ENCODE measurements around the gene TRABD2A. TPM values are rescaled to one million over a fixed set of nuclear protein-coding genes. Genes with fewer than 3 reads are reported as not detected.

The TRABD2A gene
- total and polyA plus RNA-seq, 2 of the 13 experiments (the other 11 are each of a cell fraction or from before 2014, with no cell fraction given), result 0.15 TPM; not detected in 1

- no peak for TF ChIP-seq NFIB (CRISPR knock-in tag; IDR thresholded peaks at IDR 0.05; ENCODE audit: borderline replicate concordance)
- TF ChIP-seq ZNF460 (CRISPR knock-in tag; IDR thresholded peaks at IDR 0.05; ENCODE audit: borderline replicate concordance), result peak; percentile 16; the same call in 1 of the 2 replicates
- TF ChIP-seq ZNF780A (CRISPR knock-in tag; IDR thresholded peaks at IDR 0.05), result no peak; the same call in 1 of the 2 replicates
- TF ChIP-seq KLF9 (CRISPR knock-in tag; IDR thresholded peaks at IDR 0.05; ENCODE audit: low read depth), result 0 out of 2 replicates have a peak, but pooled peaks have one; percentile 33
- TF ChIP-seq HIC2 (CRISPR knock-in tag; IDR thresholded peaks at IDR 0.05; ENCODE audit: low read depth), result 0 out of 2 replicates have a peak, but pooled peaks have one; percentile 66
- TF ChIP-seq ZNF589 (CRISPR knock-in tag; conservative IDR thresholded peaks at IDR 0.05), result peak; percentile 96
- peak; percentile 83; the same call in 1 of the 2 replicates for TF ChIP-seq TBX3 (IDR thresholded peaks at IDR 0.05; ENCODE audit: borderline replicate concordance)
- TF ChIP-seq TOPORS (CRISPR knock-in tag; IDR thresholded peaks at IDR 0.05), result peak; percentile 94; the same call in 1 of the 2 replicates
- peak; percentile 68; the same call in 1 of the 2 replicates for TF ChIP-seq HMG20A (CRISPR knock-in tag; IDR thresholded peaks at IDR 0.05; ENCODE audit: borderline replicate concordance)
- TF ChIP-seq ZNF784 (CRISPR knock-in tag; IDR thresholded peaks at IDR 0.05; ENCODE audit: borderline replicate concordance), result peak; percentile 96
- TF ChIP-seq ZNF18 (CRISPR knock-in tag; IDR thresholded peaks at IDR 0.05; ENCODE audit: insufficient replicate concordance), result peak; percentile 75
- peak; percentile 66 for TF ChIP-seq ZFY (CRISPR knock-in tag; IDR thresholded peaks at IDR 0.05)
- peak; percentile 31; the same call in 1 of the 2 replicates for TF ChIP-seq ZNF414 (CRISPR knock-in tag; IDR thresholded peaks at IDR 0.05)
- TF ChIP-seq EP300 (IDR thresholded peaks at IDR 0.05; ENCODE audit: low read depth in 2 of 2, low read length in 2 of 2), result peak; percentile 61 to 82; a peak in 3 of 4 replicates
- TF ChIP-seq EP300 (CRISPR knock-in tag; IDR thresholded peaks at IDR 0.05; ENCODE audit: borderline replicate concordance), result peak; percentile 57; the same call in 1 of the 2 replicates
- TF ChIP-seq POLR2A (IDR thresholded peaks at IDR 0.05; ENCODE audit: insufficient read depth in 1 of 2, low read depth in 2 of 2, low read length in 2 of 2), result no peak; a peak in 2 of 4 replicates
- 0 out of 2 replicates have a peak, but pooled peaks have one; percentile 57 for TF ChIP-seq NR0B2 (CRISPR knock-in tag; IDR thresholded peaks at IDR 0.05)
- peak; percentile 97 for TF ChIP-seq HNF1B (CRISPR knock-in tag; IDR thresholded peaks at IDR 0.05)
- TF ChIP-seq ZFP36 (IDR thresholded peaks at IDR 0.05; ENCODE audit: borderline replicate concordance, low read depth, low read length, partially characterized antibody), result no peak
- peak; percentile 81 for TF ChIP-seq YY1 (IDR thresholded peaks at IDR 0.05; ENCODE audit: insufficient read depth, insufficient replicate concordance, low read depth, low read length)
These were observed 45.0 kb upstream of the TRABD2A start (continued) for GRCh38 chr2:84925724-84926376.
